HepG2 (cell line): ENCODE data around the gene NINL. TPM values are rescaled to one million over a fixed set of nuclear protein-coding genes. Genes with fewer than 3 reads are reported as not detected.

ENCODE experiments used
- AHR ChIP-seq: IDR thresholded peaks from 2 replicates; pipeline ENCODE4 v1.6.1; 2018; ENCODE audit warnings: missing genetic modification reagents, missing compliant biosample characterization
- ARNT ChIP-seq: fragments of 450-650 bp; IDR thresholded peaks from 2 replicates; pipeline ENCODE4 v1.6.1; 2017
- DRAP1 ChIP-seq: IDR thresholded peaks from 2 replicates; pipeline ENCODE4 v1.6.1; 2016; ENCODE audit warnings: missing genetic modification reagents, missing compliant biosample characterization
- FLYWCH1 ChIP-seq: sonication (generic); formaldehyde crosslinking; IDR thresholded peaks from 2 replicates; pipeline ENCODE4 v1.8.1; 2023; ENCODE audit warnings: mild to moderate bottlenecking, missing genetic modification reagents
- FOSL2 ChIP-seq: sonication (generic); formaldehyde crosslinking; IDR thresholded peaks from 2 replicates; pipeline ENCODE4 v1.4.0; 2020; ENCODE audit warnings: missing genetic modification reagents
- FOXO1 ChIP-seq: sonication (generic); formaldehyde crosslinking; IDR thresholded peaks from 2 replicates; pipeline ENCODE4 v1.4.0; 2020; ENCODE audit warnings: missing genetic modification reagents
- HNRNPUL1 ChIP-seq: fragments of 200-400 bp; formaldehyde crosslinking; IDR thresholded peaks from 2 replicates; pipeline ENCODE4 v1.6.1; 2017; ENCODE audit warnings: low read depth, mild to moderate bottlenecking, low read length, moderate library complexity
- KDM6A ChIP-seq: IDR thresholded peaks from 2 replicates; pipeline ENCODE4 v1.6.1; 2016; ENCODE audit warnings: low read depth
- TEF ChIP-seq: sonication (generic); formaldehyde crosslinking; IDR thresholded peaks from 2 replicates; pipeline ENCODE4 v1.5.0; 2020; ENCODE audit warnings: missing genetic modification reagents
- ZC3H4 ChIP-seq: sonication (generic); formaldehyde crosslinking; IDR thresholded peaks from 2 replicates; pipeline ENCODE4 v1.4.0; 2020; ENCODE audit warnings: missing genetic modification reagents, borderline replicate concordance
- ZNF678 ChIP-seq: sonication (generic); formaldehyde crosslinking; IDR thresholded peaks from 2 replicates; pipeline ENCODE4 v1.4.0; 2020; ENCODE audit warnings: mild to moderate bottlenecking, missing genetic modification reagents
- ZNF687 ChIP-seq: sonication (generic); formaldehyde crosslinking; IDR thresholded peaks from 2 replicates; pipeline ENCODE4 v1.5.1; 2020; ENCODE audit warnings: mild to moderate bottlenecking, missing genetic modification reagents, moderate library complexity
- polyA plus RNA-seq, 8 experiments: library from polyadenylated mRNA; depleted of rRNA in 3 of 8; stranded (reverse) in 7 of 8; unstranded in 1 of 8; fragments of >200 nt; fragmentation: Illumina TruSeq in 4 of 8; extraction: Trizol in 4 of 8; gene quantifications; 2 replicates each; pipeline versions ENCODE4 v1.2.1 to v1.2.3, GENCODE V29; 2011 to 2016; ENCODE audit warnings: low read depth in 4 of 8, missing spikeins in 1 of 8, mixed read lengths in 1 of 8; ENCODE audit not compliant: insufficient read depth in 1 of 8
- total RNA-seq, 5 experiments: library from RNA; depleted of rRNA; stranded (reverse); fragments of >200 nt; fragmentation: Illumina TruSeq; extraction: Trizol; gene quantifications; 2 replicates each; pipeline ENCODE4 v1.2.3, GENCODE V29; 2016; ENCODE audit warnings: low read depth in 1 of 5
- TF ChIP-seq, protein P1 (sequence below): sonication (generic); formaldehyde crosslinking; IDR thresholded peaks from 2 replicates; pipeline ENCODE4 v1.5.1; 2020; ENCODE audit warnings: missing genetic modification reagents, mild to moderate bottlenecking, borderline replicate concordance
- TF ChIP-seq, protein P2 (sequence below): sonication (generic); formaldehyde crosslinking; IDR thresholded peaks from 2 replicates; pipeline ENCODE4 v1.4.0; 2020; ENCODE audit warnings: missing genetic modification reagents, borderline replicate concordance

The NINL gene
- total and polyA plus RNA-seq, 2 of the 13 experiments (the other 11 are each of a cell fraction or from before 2014, with no cell fraction given): 32.3 to 34.3 TPM

GRCh38 chr20:25538838-25539665, 46.3 kb downstream of the NINL start (continued):
- peak; percentile 56; the same call in 1 of the 2 replicates for TF ChIP-seq DRAP1 (CRISPR knock-in tag)
- TF ChIP-seq ARNT: no peak
- TF ChIP-seq, protein P1, sequence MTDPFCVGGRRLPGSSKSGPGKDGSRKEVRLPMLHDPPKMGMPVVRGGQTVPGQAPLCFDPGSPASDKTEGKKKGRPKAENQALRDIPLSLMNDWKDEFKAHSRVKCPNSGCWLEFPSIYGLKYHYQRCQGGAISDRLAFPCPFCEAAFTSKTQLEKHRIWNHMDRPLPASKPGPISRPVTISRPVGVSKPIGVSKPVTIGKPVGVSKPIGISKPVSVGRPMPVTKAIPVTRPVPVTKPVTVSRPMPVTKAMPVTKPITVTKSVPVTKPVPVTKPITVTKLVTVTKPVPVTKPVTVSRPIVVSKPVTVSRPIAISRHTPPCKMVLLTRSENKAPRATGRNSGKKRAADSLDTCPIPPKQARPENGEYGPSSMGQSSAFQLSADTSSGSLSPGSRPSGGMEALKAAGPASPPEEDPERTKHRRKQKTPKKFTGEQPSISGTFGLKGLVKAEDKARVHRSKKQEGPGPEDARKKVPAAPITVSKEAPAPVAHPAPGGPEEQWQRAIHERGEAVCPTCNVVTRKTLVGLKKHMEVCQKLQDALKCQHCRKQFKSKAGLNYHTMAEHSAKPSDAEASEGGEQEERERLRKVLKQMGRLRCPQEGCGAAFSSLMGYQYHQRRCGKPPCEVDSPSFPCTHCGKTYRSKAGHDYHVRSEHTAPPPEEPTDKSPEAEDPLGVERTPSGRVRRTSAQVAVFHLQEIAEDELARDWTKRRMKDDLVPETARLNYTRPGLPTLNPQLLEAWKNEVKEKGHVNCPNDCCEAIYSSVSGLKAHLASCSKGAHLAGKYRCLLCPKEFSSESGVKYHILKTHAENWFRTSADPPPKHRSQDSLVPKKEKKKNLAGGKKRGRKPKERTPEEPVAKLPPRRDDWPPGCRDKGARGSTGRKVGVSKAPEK (CRISPR knock-in tag): no peak
- no peak for TF ChIP-seq HNRNPUL1
- no peak for TF ChIP-seq TEF (CRISPR knock-in tag)
- TF ChIP-seq ZNF687: peak; percentile 99
- TF ChIP-seq KDM6A (CRISPR knock-in tag): peak; percentile 69; the same call in 1 of the 2 replicates
- TF ChIP-seq, protein P2, sequence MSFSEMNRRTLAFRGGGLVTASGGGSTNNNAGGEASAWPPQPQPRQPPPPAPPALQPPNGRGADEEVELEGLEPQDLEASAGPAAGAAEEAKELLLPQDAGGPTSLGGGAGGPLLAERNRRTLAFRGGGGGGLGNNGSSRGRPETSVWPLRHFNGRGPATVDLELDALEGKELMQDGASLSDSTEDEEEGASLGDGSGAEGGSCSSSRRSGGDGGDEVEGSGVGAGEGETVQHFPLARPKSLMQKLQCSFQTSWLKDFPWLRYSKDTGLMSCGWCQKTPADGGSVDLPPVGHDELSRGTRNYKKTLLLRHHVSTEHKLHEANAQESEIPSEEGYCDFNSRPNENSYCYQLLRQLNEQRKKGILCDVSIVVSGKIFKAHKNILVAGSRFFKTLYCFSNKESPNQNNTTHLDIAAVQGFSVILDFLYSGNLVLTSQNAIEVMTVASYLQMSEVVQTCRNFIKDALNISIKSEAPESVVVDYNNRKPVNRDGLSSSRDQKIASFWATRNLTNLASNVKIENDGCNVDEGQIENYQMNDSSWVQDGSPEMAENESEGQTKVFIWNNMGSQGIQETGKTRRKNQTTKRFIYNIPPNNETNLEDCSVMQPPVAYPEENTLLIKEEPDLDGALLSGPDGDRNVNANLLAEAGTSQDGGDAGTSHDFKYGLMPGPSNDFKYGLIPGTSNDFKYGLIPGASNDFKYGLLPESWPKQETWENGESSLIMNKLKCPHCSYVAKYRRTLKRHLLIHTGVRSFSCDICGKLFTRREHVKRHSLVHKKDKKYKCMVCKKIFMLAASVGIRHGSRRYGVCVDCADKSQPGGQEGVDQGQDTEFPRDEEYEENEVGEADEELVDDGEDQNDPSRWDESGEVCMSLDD (CRISPR knock-in tag): no peak
- no peak for TF ChIP-seq FLYWCH1 (CRISPR knock-in tag)
- no peak for TF ChIP-seq AHR (CRISPR knock-in tag)
- TF ChIP-seq FOXO1 (CRISPR knock-in tag): peak; percentile 99
- no peak; the same call in 1 of the 2 replicates for TF ChIP-seq ZNF678 (CRISPR knock-in tag)
- peak; percentile 92 for TF ChIP-seq FOSL2 (CRISPR knock-in tag)
- TF ChIP-seq ZC3H4: no peak
